HepG2 (cell line): ENCODE data around the gene RPS6KL1. TPM values are rescaled to one million over a fixed set of nuclear protein-coding genes. Genes with fewer than 3 reads are reported as not detected.

ENCODE experiments used
- ATAC-seq: fragments of 200-7000 bp; cut with Tn5 transposase; 3 replicates; pipeline ENCODE4 v1.9.1; 2020; ENCODE audit warnings: mild to moderate bottlenecking, moderate library complexity
- BruUV-seq: library from RNA; stranded (reverse); fragments of 400-500 nt; replicated peaks from 2 replicates; lab custom pipeline; 2021; lab: Mats Ljungman, UMichigan
- CTCF ChIA-PET: fragments of 300-600 bp; formaldehyde crosslinking; extraction: SDS; loops from one replicate; lab custom pipeline; 2021; ENCODE audit warnings: low total read pairs, inconsistent platforms, low intra/inter-chr PET ratio; lab: Yijun Ruan, JAX
- POLR2A ChIA-PET: fragments of 350-600 bp; sonication (Branson Sonifier 250); formaldehyde crosslinking; loops from one replicate; lab custom pipeline; 2020; ENCODE audit warnings: antibody characterized with exemption, inconsistent platforms; lab: Yijun Ruan, JAX
- DNase-seq: peaks from one replicate; pipeline ENCODE4 v3.0.0-alpha.2; 2015; ENCODE audit warnings: low spot score
- FAIRE-seq: peaks from 3 replicates; lab custom pipeline; 2011; peaks lifted over from hg19 to GRCh38; lab: Jason Lieb, UNC
- H2AFZ ChIP-seq: one replicate; pipeline ENCODE4 v1.6.1; 2011; ENCODE audit warnings: low read length, inconsistent platforms
- H3K27ac ChIP-seq: fragments of 300-600 bp; 3 replicates; pipeline ENCODE4 v1.8.0; 2011; ENCODE audit warnings: mixed run types, mild to moderate bottlenecking, mixed read lengths, low read length, inconsistent platforms; ENCODE audit not compliant: insufficient read depth; ENCODE audit errors: extremely low read length
- H3K27me3 ChIP-seq, 2 experiments: fragments of 200-600 bp in 1 of 2; 2 replicates in 1 of 2; 3 replicates in 1 of 2; pipeline versions ENCODE4 v1.6.0 to v1.8.0; 2011; ENCODE audit warnings: low read length in 2 of 2, mild to moderate bottlenecking in 2 of 2, moderate library complexity in 2 of 2, inconsistent platforms in 1 of 2; ENCODE audit not compliant: insufficient read depth in 2 of 2, control insufficient read depth in 1 of 2
- H3K36me3 ChIP-seq, 2 experiments: fragments of 200-600 bp in 1 of 2; replicated peaks in 1 of 2; 2 replicates in 1 of 2; 3 replicates in 1 of 2; pipeline versions ENCODE4 v1.5.1 to v1.8.0; 2011; ENCODE audit warnings: low read length in 2 of 2, inconsistent platforms in 1 of 2; ENCODE audit not compliant: insufficient read depth in 2 of 2, control insufficient read depth in 1 of 2
- H3K4me1 ChIP-seq: 2 replicates; pipeline ENCODE4 v1.5.1; 2012; ENCODE audit warnings: low read length, inconsistent platforms; ENCODE audit not compliant: insufficient read depth
- H3K4me2 ChIP-seq: 2 replicates; pipeline ENCODE4 v1.6.0; 2011; ENCODE audit warnings: low read depth, low read length, inconsistent platforms
- H3K4me3 ChIP-seq, 3 experiments: fragments of 200-600 bp in 1 of 3; sonication (generic), shearing (Covaris generic) in 1 of 3; replicated peaks in 1 of 3; 2 replicates each; pipeline ENCODE4 v1.5.1; 2011 to 2016; ENCODE audit warnings: low read length in 3 of 3, inconsistent platforms in 2 of 3, low read depth in 2 of 3, mild to moderate bottlenecking in 2 of 3, control low read depth in 1 of 3, mixed read lengths in 1 of 3; ENCODE audit not compliant: insufficient read depth in 1 of 3
- H3K79me2 ChIP-seq: one replicate; pipeline ENCODE4 v1.6.1; 2011; ENCODE audit warnings: low read length, inconsistent platforms; ENCODE audit not compliant: insufficient read depth
- H3K9ac ChIP-seq: 2 replicates; pipeline ENCODE4 v1.6.0; 2011; ENCODE audit warnings: mild to moderate bottlenecking, low read depth, low read length, inconsistent platforms; ENCODE audit not compliant: insufficient read depth
- H3K9me3 ChIP-seq: 2 replicates; pipeline ENCODE4 v1.5.1; 2012; ENCODE audit warnings: mild to moderate bottlenecking, low read length
- H4K20me1 ChIP-seq: 2 replicates; pipeline ENCODE4 v1.6.0; 2011; ENCODE audit warnings: inconsistent platforms, mild to moderate bottlenecking, low read length, moderate library complexity; ENCODE audit not compliant: insufficient read depth
- CC2D1A ChIP-seq: sonication (generic); formaldehyde crosslinking; IDR thresholded peaks from 2 replicates; pipeline ENCODE4 v1.8.1; 2023; ENCODE audit warnings: mild to moderate bottlenecking, missing genetic modification reagents
- CREM ChIP-seq, 2 experiments: sonication (generic) in 1 of 2; formaldehyde crosslinking in 1 of 2; IDR thresholded peaks; 2 replicates each; pipeline versions ENCODE4 v1.4.0 to v1.6.1; 2016 to 2020; ENCODE audit warnings: antibody characterized with exemption in 1 of 2, mild to moderate bottlenecking in 1 of 2, missing genetic modification reagents in 1 of 2
- FOXK1 ChIP-seq: sonication (generic); formaldehyde crosslinking; IDR thresholded peaks from 2 replicates; pipeline ENCODE4 v1.4.0; 2020; ENCODE audit warnings: low read depth, missing genetic modification reagents, borderline replicate concordance
- KLF9 ChIP-seq: IDR thresholded peaks from 2 replicates; pipeline ENCODE4 v1.6.1; 2016; ENCODE audit warnings: low read depth
- SYNCRIP ChIP-seq: fragments of 200-400 bp; formaldehyde crosslinking; IDR thresholded peaks from 2 replicates; pipeline ENCODE4 v1.6.1; 2018; ENCODE audit warnings: mild to moderate bottlenecking, low read depth, low read length; ENCODE audit not compliant: insufficient read depth
- TCF7L2 ChIP-seq: IDR thresholded peaks from 2 replicates; pipeline ENCODE4 v1.6.1; 2011; ENCODE audit warnings: mild to moderate bottlenecking, low read depth, low read length, moderate library complexity
- TFDP2 ChIP-seq: sonication (generic); formaldehyde crosslinking; IDR thresholded peaks from 2 replicates; pipeline ENCODE4 v1.4.0; 2020; ENCODE audit warnings: missing genetic modification reagents
- ZFY ChIP-seq: sonication (generic); formaldehyde crosslinking; IDR thresholded peaks from 2 replicates; pipeline ENCODE4 v1.4.0; 2020; ENCODE audit warnings: missing genetic modification reagents
- ZNF124 ChIP-seq: sonication (generic); formaldehyde crosslinking; IDR thresholded peaks from 2 replicates; pipeline ENCODE4 v1.4.0; 2020; ENCODE audit warnings: missing genetic modification reagents
- ZNF224 ChIP-seq: sonication (generic); formaldehyde crosslinking; IDR thresholded peaks from 2 replicates; pipeline ENCODE4 v1.5.0; 2020; ENCODE audit warnings: mild to moderate bottlenecking, missing genetic modification reagents
- ZNF639 ChIP-seq: conservative IDR thresholded peaks from 2 replicates; pipeline ENCODE4 v1.6.1; 2018; ENCODE audit warnings: missing genetic modification reagents
- ZSCAN5A ChIP-seq: sonication (generic); formaldehyde crosslinking; IDR thresholded peaks from 2 replicates; pipeline ENCODE4 v1.8.0; 2022; ENCODE audit warnings: mild to moderate bottlenecking, missing genetic modification reagents, borderline replicate concordance
- WGBS: methylation state at CpG from one replicate; pipeline ENCODE4 v1.1.6; 2017; ENCODE audit warnings: low lambda C conversion rate; 5-methylcytosine and 5-hydroxymethylcytosine counted together
- in situ Hi-C: cut with HindIII; loops from 2 replicates; pipeline ENCODE4 v1.10.0; 2017; ENCODE audit warnings: low pct_unique_long_range_greater_than_20kb; ENCODE audit not compliant: extremely low pct_ligation_motif_present
- intact Hi-C: fragments of 100-400 bp; cut with micrococcal nuclease; formaldehyde crosslinking; loops from one replicate; pipeline ENCODE4 v1.10.0; 2022; ENCODE audit not compliant: unreplicated experiment
- polyA plus RNA-seq, 8 experiments: library from polyadenylated mRNA; depleted of rRNA in 3 of 8; stranded (reverse) in 7 of 8; unstranded in 1 of 8; fragments of >200 nt; fragmentation: Illumina TruSeq in 4 of 8; extraction: Trizol in 4 of 8; gene quantifications; 2 replicates each; pipeline versions ENCODE4 v1.2.1 to v1.2.3, GENCODE V29; 2011 to 2016; ENCODE audit warnings: low read depth in 4 of 8, missing spikeins in 1 of 8, mixed read lengths in 1 of 8; ENCODE audit not compliant: insufficient read depth in 1 of 8
- total RNA-seq, 5 experiments: library from RNA; depleted of rRNA; stranded (reverse); fragments of >200 nt; fragmentation: Illumina TruSeq; extraction: Trizol; gene quantifications; 2 replicates each; pipeline ENCODE4 v1.2.3, GENCODE V29; 2016; ENCODE audit warnings: low read depth in 1 of 5

Gene RPS6KL1
- total and polyA plus RNA-seq, 2 of the 13 experiments (the other 11 are each of a cell fraction or from before 2014, with no cell fraction given) = 6.5 to 11.5 TPM

- ChIA-PET POLR2A (interaction anchor here (1.5 kb wide), 1 partner anchor 10 kb away, joined by 5 read pairs; the partner anchor contains the start of gene RPS6KL1), CTCF (interaction anchor here (4.1 kb wide), 1 partner anchor 176 kb away, joined by 44 read pairs; no protein-coding TSS in a partner anchor)
- FAIRE-seq (no peak), DNase-seq (no peak), ATAC-seq (no peak)
- Histone ChIP-seq H3K36me3 (no peaks in the 10 kb centered on the region), H3K27me3 (no peaks in the 10 kb centered on the region), H4K20me1 (no peaks in the 10 kb centered on the region), H3K9me3 (no peaks in the 10 kb centered on the region), H3K27ac (no peak overlapping the region), H3K4me3 (no peak overlapping the region), H3K79me2 (no peaks in the 10 kb centered on the region), H3K4me1 (peaks cover 11% of the 10 kb centered on the region; the same call in 1 of the 2 replicates), H2AFZ (no peak overlapping the region), H3K4me2 (no peak overlapping the region), H3K9ac (no peak overlapping the region)
- in situ Hi-C loops (loop anchor here (5.0 kb wide), 1 partner anchor 180 kb away; no protein-coding TSS in a partner anchor), intact Hi-C loops (no loop called here)
- no TSS peak for BruUV-seq
- WGBS = 83% methylated on average over 5 of the region's 6 CpGs
- TF ChIP-seq ZNF224 (no peak), FOXK1 (no peak), SYNCRIP (no peak), TFDP2 (CRISPR knock-in tag) (no peak), ZNF124 (CRISPR knock-in tag) (no peak), ZNF639 (no peak), KLF9 (no peak), TCF7L2 (no peak), ZSCAN5A (CRISPR knock-in tag) (no peak), CC2D1A (CRISPR knock-in tag) (no peak), CREM (IDR thresholded peaks at IDR 0.05) (no peak), CREM (CRISPR knock-in tag; IDR thresholded peaks at IDR 0.05) (no peak), ZFY (CRISPR knock-in tag) (no peak)
- TF ChIP-seq, all 625 proteins: peak for 0
Measured at GRCh38 chr14:74912111-74912510, 10.9 kb downstream of the RPS6KL1 start.
